HPDE6-E6E7 (cell line): Measurements from ENCODE around the gene KDM4B.

ENCODE experiments used
- DNase-seq: peaks from one replicate; pipeline ENCODE4 v3.0.0; 2011; ENCODE audit warnings: missing footprints; ENCODE audit errors: extremely low spot score

KDM4B gene

GRCh38 chr19:5068233-5069072, 99.5 kb downstream of the KDM4B start:
- DNase-seq: no peak

- DNase-seq: no peak
Observed at GRCh38 chr19:5070331-5070730, 101.4 kb downstream of the KDM4B start.

GRCh38 chr19:5070930-5071329, 102.0 kb downstream of the KDM4B start:
- DNase-seq: no peak

- DNase-seq: no peak
Observed at GRCh38 chr19:5071579-5071978, 102.7 kb downstream of the KDM4B start.

GRCh38 chr19:5072115-5072514, 103.2 kb downstream of the KDM4B start:
- no peak for DNase-seq

GRCh38 chr19:5073153-5073844, 104.4 kb downstream of the KDM4B start:
- no peak for DNase-seq

GRCh38 chr19:5074407-5074806, 105.5 kb downstream of the KDM4B start:
- DNase-seq: no peak

- no peak for DNase-seq
Observed at GRCh38 chr19:5074830-5075394, 106.0 kb downstream of the KDM4B start.

- no peak for DNase-seq
Observed at GRCh38 chr19:5075597-5075996, 106.7 kb downstream of the KDM4B start.

GRCh38 chr19:5076440-5077208, 107.7 kb downstream of the KDM4B start:
- no peak for DNase-seq

- no peak for DNase-seq
Observed at GRCh38 chr19:5077209-5077515, 108.2 kb downstream of the KDM4B start.

- DNase-seq: no peak
Observed at GRCh38 chr19:5078182-5078581, 109.3 kb downstream of the KDM4B start.

GRCh38 chr19:5078666-5079065, 109.8 kb downstream of the KDM4B start:
- DNase-seq: no peak

GRCh38 chr19:5079071-5079774, 110.3 kb downstream of the KDM4B start:
- no peak for DNase-seq

- no peak for DNase-seq
Observed at GRCh38 chr19:5080030-5080654, 111.2 kb downstream of the KDM4B start.

GRCh38 chr19:5080809-5081208, 111.9 kb downstream of the KDM4B start:
- no peak for DNase-seq

- no peak for DNase-seq
Observed at GRCh38 chr19:5081443-5082161, 112.7 kb downstream of the KDM4B start.

GRCh38 chr19:5083547-5083965, 114.6 kb downstream of the KDM4B start:
- DNase-seq: no peak

GRCh38 chr19:5085566-5085965, 116.7 kb downstream of the KDM4B start:
- DNase-seq: no peak

GRCh38 chr19:5086230-5086629, 117.3 kb downstream of the KDM4B start:
- DNase-seq: no peak
